IPS-11a (cell line): Measurements from ENCODE around the gene DCDC2C.

ENCODE experiments used
- H3K4me3 ChIP-seq: one replicate; pipeline ENCODE4 v1.5.1; 2013; ENCODE audit warnings: low read depth, low read length, control low read depth

Gene DCDC2C

DNA sequence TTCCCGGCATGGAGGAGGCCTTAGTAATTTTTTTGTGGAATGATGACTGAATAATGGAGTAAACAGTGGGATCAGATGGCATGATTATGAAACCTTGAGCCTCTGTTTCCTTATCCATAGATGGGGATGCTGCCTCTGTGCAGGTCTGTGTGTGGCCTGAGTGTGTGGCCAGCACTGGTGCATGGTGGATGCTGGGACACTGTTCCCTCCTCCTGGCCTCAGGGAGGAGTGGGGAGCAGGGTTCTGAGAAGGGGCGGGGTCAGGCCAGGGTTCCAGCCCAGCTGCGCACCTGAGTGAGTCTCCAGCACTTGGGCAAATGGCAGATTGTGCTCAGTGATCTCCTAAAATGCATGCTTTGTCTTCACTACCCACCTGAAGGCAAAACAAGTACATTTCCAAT lies 66.4 kb downstream of the DCDC2C start:
- H3K4me3 ChIP-seq = no peak overlapping the region

DNA sequence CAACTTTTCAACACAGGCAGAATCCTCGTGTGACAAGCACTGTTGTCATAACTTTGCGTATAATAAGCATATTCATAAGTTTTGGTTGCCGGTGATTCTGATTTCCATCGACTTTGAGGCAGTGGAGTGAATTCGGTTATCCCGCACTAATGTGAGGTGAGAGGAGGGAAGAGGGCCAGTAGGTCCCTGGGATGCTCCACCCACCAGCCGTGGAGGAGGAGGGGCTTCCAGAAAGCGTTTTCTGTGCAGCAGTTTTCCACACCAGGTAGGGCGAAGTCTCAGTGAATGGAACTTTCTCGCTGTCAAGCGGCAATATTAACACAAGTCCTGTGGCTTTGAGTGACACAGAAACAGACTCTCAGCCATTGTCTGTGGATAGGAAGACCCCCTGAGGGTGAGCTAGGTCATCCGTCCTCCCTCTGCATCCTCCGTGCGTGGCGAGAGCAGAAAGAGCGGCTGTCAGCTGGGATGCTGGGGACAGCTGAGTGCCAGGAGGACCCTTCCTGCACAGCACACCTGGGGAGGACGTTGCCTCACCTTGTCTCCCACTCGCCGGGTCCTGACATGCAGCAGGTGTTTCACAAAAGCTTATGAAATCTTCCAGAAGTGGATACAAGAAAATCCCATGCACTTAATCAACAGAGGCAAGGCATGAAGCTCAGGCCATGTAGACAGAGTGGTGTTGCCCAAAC lies 67.5 kb downstream of the DCDC2C start:
- no peak overlapping the region for H3K4me3 ChIP-seq

DNA sequence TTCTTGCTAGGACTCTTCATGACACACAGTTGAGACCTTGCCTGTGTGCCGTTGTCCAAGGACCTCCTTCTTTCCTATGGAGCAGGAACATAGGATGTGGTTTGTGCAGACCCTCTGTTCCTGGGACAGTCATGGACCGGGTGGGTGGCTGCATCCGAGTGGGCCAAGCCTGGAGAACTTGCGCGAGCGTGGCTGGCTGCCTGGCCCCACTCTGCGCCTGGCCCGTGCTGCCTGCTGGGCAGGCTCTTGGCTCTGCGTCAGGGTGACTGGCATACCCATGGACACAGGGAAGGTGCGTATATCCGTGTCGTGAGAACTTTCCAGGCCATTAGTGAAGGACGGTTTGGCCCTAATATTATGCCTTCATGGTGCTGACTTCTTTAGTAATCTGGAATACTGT lies 68.2 kb downstream of the DCDC2C start:
- H3K4me3 ChIP-seq = no peak overlapping the region

DNA sequence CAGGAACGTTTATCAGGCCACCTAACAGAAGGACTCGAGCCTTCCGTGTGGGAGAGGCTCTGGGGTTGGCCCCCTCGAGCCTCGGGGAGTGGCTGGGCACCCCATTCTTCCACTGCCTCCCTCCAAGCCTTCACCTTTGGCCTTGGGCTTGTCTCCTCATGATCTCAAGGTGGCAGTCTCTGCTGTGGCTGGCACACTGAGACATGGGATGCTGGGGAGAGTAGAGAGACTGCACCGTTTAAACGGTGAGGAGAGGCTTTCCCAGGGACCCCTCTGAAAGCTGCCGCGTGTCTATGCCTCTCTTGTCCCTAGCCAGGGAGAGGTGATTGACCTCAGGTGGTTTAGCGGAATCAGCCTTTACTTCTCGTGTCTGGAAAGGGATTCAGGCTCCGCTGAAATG lies 71.0 kb downstream of the DCDC2C start:
- H3K4me3 ChIP-seq = no peak overlapping the region

DNA sequence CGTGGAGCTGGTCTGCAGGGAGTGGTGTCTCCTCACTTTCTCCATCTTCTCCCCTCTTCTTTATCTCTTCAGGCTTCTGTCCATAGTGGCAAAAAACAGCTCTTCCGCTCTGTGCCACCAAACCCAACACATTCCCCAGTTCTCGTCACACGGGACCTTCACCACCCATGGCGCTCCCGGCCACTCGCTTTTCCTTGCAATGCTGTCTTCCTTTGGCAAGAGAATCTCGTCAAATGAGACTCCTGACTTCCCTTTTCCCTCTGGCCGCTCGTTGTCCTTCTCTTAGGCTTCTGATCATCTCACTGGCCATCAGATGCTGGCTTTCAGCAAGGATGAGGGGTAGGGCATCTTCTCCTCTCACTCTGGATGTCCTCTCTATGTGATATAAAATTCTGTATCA lies 72.9 kb downstream of the DCDC2C start:
- no peak overlapping the region for H3K4me3 ChIP-seq

DNA sequence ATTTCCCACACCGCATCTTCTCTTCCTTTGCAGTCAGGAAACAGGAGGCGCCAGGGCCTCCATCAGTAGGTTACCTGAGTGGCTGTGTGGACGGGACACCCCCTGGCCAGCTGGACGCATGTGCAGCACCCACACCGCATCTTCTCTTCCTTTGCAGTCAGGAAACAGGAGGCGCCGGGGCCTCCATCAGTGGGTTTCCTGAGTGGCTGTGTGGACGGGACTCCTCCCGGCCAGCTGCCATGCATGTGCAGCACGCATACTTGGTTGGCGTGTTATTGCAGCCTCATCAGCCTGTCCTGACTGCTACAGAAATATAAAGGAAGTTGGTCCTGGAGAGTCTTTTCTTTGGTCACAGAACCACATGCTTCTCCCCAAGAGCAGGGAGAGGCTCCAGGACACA lies 74.6 kb downstream of the DCDC2C start:
- no peak overlapping the region for H3K4me3 ChIP-seq

DNA sequence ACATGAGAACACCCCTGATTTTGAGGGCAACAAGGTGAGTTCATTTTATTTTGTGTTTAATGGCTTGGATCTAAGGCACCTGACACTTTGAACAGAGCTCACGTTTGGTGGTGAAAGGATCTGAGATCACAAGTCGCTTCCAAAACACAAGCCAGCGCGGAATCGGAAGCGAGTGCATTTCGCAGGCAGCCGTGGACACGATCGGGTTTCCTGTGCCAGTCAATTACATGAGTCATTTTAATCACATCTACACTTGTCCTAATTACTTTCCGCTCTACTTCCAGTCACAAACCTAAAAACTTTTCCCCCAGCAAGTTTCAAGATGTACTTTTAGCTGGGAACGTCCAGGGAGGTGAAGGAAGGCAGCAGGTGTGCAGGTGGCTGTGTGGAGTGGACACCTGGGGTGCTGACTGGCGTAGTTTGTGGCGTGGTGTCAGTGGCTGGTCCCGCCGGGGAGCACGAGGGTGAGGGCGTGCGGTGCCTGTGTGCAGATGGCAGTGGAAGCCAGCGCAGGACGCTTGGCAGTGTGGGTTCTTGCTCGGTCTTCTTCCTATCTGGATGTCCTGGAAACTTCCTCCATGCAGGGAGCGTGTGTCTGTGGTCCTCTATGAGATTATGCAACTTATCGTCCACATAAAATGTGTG lies 75.6 kb downstream of the DCDC2C start:
- no peak overlapping the region for H3K4me3 ChIP-seq

DNA sequence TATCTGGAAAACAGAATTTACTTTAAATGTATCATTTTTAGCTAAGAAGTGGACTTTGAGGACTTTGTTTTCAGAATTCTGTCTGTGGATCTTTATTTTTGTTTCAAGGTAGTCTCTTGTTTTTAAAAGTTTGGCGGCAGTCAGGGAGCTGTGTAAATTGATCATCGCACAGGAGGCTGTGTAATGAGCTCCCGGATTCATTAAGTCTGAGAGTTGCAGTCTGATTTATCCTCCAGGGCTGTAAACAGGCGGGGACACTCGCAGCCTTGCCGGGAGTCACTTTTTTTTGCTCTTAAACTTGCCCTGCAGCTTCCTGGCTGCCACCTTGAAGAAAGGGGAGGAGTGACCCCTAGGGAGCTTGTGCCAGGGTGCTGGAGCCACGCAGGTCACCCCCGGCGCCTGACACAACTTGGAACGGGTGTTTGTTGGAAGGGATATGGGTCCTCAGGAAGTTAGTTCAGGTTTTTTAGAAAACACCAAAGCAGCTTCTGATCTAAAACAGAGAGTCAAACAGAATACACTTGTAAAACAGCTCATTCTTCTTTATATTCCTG lies 76.2 kb downstream of the DCDC2C start:
- H3K4me3 ChIP-seq = no peak overlapping the region

DNA sequence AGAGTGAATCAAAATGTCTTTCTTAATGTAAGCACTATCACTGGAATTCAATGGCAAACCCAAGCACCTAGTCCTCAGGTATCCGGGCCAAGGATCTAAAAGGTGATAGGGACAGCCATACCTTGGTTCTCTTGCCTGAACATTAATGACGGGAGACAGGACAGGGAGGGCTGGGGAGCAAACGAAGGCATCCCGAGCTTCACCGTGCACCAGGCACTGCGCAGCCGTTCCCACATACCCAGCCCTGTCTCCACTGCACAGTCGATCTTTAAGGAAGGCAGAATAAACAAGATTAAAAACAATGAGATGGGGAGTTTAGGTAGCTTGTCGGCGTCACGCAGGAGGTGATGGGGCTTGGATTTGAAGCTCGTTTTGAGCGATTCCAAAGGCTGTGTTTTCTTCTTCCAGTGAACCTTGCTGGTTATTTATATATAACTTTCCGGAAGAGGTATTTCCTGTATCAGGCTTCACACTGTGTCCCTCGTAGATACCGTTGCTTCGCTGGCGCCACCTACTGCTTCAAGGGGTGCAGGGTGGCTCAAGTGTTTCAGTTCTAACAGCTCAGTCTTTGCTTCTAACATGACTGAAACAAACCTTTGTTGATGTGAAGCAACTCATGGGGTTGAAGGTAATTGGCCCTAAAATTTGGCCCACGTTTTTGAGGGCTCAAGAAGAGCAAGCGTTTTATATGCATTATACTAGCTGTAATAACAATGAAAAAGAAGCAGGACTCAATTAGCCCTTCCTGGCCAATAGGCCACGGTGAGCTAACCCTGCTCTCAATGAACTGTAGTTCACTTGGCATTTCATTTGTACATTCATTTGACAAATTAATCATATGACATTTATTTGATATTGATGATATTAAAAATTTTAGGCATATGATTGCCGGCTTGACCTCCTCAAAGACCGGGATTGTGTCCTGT lies 77.4 kb downstream of the DCDC2C start:
- no peak overlapping the region for H3K4me3 ChIP-seq

DNA sequence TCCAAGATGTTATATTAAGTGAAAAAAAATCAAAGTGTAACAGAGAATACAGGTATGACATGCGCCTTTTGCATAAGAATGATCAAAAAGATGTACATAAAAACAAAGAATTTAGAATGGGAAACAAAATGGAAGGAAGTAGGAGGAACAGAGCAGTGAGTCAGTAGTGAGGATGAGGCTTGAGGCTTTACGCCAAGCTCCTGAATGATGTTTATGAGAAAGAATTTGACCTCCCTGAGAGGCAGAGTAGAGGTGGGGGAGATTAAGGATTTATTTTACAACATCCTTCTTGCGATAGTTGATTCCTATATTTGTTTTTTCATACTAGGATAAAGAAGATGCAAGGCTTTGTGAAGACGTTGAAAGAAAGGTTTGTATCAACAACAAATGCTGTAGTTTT lies 81.4 kb downstream of the DCDC2C start:
- no peak overlapping the region for H3K4me3 ChIP-seq

DNA sequence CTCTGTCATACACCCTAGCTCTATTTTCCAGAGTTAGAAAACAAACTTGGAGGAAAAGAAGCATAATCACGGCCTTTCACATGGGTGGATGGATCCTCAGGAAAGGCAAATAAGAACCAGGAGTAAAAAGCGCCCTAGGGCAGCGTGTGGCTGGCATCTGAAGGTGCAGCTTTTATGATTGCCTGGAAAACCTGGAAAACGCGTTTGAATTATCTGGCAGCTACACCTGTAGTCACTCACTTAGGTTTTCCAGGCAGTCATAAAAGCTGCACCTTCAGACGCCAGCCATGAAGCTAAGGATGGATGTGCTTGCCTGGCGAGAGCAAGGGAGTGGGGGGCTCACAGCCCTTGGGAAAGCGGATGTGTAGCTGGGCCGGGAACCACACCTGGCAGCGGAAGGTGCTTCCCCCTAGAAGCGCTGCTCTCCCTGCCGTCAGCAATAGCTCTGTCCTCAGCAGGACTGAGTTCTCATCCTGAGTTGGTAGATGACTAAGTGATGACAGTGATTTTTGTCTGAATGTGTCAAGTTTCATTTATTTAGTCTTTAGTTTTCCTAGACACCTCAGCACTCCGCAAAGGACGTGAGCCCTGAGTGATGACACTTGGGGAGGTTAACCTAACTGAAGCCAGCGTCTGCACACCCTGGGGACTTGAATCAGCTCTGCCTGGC lies 82.0 kb downstream of the DCDC2C start:
- H3K4me3 ChIP-seq = no peak overlapping the region

DNA sequence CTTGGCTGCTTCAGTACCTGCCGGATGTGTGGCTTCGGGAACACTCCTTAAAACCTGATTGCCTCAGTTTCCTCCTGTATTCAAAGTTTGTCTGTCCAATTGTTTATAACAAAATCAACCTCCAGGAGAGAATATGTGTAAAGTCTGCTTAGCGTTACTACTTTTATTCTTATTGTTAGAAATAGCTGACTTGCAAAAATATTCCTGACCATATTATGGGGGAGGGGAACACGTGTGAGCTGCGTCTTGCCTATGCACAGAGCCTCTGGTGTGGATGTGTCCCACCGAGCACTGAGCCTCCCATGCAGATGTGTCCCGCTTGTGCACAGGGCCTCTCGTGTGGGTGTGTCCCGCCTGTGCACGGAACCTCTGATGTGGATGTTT lies 82.5 kb downstream of the DCDC2C start:
- no peak overlapping the region for H3K4me3 ChIP-seq

DNA sequence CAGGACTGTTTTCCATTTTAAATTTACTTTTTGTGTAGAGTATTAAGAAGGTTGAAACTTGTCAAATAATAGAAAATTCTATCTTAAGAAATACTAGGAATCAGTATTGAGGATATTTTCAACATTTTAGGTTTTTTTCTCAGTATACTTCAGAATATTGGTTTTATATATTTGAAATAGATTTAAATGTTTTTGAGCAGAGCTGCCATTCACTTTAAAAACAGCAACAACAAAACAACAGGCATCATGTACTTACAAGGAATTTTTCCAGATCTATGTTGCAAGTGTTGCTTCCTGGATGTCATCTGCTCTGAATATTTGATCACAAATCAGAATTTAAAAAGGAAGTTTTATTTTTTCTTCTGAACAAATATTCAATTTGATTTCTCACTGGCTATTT lies 84.4 kb downstream of the DCDC2C start:
- H3K4me3 ChIP-seq = no peak overlapping the region

DNA sequence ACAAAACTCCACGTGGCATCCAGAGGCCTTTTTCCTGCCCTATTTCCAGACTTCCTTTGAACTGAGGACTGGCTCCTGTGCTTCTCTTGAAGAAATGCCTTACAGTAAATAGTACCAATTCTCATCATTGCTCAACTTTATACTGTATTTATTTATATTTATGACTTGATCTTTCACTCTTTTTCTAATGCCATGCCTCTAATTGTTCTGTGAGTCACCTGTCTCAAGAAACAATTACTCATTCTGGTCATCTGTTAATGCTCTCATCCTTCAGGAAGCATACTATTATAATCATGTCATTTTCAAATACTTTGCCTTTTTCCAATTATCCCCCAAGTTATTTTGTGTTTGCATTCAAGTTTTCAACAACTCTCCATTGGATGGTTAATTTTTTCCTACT lies 85.9 kb downstream of the DCDC2C start:
- no peak overlapping the region for H3K4me3 ChIP-seq

DNA sequence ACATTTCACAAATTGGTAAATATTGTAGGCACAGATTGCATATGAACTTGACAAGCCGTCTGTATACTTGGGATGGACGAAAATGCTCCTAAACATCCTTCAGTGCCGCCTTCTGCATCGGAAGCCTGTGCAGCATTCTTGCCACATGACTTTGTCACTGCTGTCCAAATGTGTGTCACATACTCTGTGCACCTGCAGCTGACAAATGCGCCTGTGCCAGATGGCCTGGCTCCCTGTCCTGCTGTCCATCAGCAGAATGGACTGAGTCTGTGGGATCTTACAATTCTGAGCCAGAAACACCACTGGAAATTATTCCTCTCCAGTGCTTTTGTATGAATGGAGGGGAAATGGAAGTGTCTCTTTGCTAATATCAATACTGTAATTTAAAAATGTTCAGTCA lies 89.9 kb downstream of the DCDC2C start:
- H3K4me3 ChIP-seq = no peak overlapping the region

DNA sequence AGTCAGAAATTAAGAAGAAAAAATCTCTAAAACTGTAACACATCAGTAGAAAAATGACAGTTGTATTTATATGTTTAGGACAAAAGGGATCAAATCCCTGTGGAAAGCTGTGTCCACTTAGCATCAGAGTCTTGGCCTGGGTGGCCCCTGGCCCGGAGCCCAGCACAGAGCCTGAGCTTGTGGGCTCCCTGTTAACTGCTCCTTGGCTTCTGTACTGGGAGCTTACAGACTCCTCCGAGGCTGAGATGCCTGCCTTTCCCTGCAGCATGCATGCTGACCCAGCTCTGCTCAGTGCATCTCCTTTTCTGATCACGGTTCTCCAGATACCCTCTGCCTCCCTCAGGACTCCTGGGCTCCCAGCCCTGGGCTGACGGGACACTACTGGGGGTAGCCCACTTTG lies 98.1 kb downstream of the DCDC2C start:
- no peak overlapping the region for H3K4me3 ChIP-seq

DNA sequence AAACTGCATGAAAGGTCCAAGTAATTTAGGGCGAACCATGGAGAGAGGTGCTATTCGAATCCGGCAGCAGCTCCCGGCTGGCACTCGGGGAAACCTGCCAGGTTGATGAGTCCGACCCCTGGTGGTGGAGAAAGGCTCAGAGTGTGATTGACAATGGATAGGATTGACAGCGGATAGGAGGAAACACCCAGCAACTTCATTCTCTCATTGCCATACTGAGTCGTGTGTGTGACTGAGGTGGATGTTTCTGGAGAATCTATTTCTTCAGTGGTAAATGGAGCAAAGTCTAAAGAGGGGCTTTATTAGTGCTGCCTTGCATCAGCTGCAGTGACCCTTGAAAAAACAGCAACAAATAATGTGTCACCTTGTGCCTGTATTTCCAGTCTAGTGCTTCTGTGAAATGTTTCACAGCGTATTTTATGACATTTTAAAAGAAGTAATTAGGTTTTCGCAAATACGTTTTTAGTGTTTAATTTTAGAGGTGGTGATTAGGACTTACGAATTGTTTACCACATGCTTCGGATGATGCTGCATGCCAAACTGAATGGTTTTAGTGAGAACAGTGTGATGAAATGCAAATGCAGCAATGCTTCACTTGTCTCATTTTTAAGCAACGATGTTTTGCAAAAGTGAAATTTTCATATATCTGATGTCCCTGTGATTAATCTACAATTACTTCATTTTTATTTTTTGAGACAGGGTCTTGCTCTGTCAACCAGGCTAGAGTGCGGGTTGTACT lies 102.0 kb downstream of the DCDC2C start:
- H3K4me3 ChIP-seq = no peak overlapping the region

DNA sequence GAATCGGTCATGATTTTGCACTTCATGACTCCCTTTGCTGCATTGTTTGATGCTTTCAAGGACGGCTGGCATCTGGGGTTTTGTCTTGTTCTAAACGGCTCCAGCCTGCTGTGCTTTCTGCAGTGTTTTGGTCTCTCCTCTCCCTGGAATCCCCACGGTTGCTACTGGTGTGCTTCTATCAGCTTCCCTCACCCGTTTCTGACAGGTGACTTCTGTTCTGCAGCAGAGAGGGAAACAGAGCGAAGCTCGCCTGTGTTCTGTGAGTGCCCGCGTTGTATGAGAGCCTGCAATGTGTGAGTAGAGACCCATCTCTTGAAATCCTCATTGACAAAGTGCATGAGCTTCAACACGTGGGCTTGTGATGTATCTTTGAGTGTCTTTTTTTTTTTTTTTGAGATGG lies 102.8 kb downstream of the DCDC2C start:
- H3K4me3 ChIP-seq = no peak overlapping the region

DNA sequence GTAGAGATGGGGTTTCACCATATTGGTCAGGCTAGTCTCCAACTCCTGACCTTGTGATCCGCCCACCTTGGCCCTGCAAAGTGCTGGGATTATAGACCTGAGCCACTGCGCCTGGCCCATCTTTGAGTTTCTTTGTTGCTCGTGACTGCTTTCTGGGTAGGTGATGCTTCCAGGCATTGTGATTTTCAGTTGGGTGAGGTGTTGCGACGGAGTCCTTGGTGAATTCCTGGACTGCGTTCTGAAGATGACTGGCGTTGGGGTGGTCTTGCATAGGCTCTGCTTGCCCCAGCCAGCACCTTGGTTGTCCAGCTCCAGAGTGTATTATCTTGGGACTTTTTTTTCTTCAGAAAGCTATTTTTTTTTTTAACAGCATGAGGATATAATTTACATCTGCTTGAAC lies 103.4 kb downstream of the DCDC2C start:
- H3K4me3 ChIP-seq = no peak overlapping the region

DNA sequence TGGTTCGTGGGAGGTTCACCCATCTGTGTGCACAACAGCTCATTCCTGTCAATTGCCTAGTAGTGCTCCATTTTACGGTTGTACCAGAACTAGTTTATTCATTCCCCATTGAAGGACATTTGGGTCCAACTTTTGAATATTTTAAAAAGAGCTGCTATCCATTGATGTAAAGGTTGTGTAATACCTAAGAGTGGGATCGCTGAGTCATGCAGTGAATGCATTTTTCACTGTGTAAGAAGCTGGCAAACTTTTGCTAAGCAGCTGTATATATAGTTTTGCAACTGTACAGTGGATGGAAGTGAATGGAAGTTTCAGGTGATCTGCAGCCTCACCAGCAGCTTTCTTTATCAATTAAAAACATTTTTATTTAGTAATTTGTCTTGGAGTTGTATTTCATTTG lies 104.5 kb downstream of the DCDC2C start:
- H3K4me3 ChIP-seq = no peak overlapping the region
